ENCODE measurements around the gene PSTPIP1. TPM values are rescaled to one million over a fixed set of nuclear protein-coding genes. Genes with fewer than 3 reads are reported as not detected.

The PSTPIP1 gene
- total RNA-seq, 1 donor from 2014 or later, result 13.3 TPM

DNA sequence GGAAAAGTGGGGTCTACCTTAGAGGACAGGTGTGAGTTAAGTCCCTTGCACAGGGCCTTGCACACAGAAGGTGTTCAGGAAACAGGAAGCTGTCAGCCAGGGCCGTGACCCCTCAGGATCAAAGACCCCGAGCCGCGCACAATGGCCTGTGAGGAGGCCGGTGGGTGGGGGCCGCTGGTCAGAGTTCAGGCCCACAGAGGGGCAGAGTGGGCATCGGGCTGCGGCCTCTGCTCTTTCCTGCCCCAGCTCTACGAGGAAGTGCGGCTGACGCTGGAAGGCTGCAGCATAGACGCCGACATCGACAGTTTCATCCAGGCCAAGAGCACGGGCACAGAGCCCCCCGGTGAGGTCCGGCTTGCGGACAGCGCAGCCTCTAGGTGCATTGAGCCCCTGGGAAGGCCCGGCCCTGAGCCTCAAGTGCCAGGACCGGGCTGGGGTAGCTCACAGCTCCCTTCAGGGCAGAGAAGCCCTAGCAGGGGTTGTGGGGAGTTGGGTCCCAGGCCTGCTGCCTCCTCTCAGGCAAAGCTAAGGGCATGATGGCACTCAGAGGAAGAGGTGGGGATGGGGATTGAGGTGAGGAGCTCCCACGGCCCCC lies 37.2 kb downstream of the PSTPIP1 start:
- Histone ChIP-seq H3K27me3 (no peaks in the 10 kb centered on the region), H3K4me3 (no peak overlapping the region), H3K9me3 (no peaks in the 10 kb centered on the region), H3K27ac (no peak overlapping the region), H3K4me1 (peaks cover 19% of the 10 kb centered on the region), H3K36me3 (no peaks in the 10 kb centered on the region)
- intact Hi-C loops (cut with DNase I), result no loop called here
- no peak for DNase-seq (ENCODE audit: extremely low spot score in 2 of 2)
- no peak for TF ChIP-seq POLR2A (IDR thresholded peaks at IDR 0.05)

DNA sequence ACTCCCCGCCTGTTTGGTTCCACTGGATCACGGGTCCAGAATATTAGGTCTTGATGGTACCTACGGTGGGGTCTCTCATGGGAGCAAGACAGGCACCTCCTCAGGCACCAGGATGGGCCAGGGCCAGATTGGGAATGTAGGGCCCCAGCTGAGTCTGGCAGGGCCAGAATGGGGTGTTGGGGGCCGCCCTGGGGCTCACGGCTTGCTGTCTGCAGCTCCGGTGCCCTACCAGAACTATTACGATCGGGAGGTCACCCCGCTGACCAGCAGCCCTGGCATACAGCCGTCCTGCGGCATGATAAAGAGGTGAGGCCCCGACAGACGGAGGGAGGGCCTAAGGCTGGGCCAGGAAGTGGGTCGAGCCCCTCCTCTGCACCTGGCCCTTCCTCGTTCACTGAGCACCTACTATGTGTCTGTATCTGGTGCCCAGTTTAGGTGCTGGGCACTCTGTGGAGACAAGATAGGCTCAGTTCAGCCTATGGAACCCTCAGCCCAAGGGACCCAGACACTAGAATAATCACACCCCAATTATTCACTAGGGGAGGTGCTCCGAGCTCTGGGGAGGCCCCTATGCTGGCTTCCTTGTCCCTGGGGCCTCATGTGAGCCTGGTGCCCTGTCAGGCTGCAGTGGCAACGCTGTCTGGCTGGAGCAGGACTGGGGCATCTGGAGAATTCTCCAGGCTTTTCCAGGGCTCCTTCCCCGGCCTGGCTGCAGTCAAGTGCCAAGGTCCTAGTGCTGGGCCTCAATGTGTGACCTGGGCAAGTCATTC lies 37.9 kb downstream of the PSTPIP1 start:
- intact Hi-C loops (cut with DNase I), result no loop called here

GRCh38 chr15:77033417-77033728 lies 38.4 kb downstream of the PSTPIP1 start:
- intact Hi-C loops (cut with DNase I), result no loop called here

More for the DNA sequence above, 37.9 kb downstream of the PSTPIP1 start:
- Histone ChIP-seq H3K27ac (no peak overlapping the region), H3K9me3 (no peaks in the 10 kb centered on the region), H3K27me3 (no peaks in the 10 kb centered on the region), H3K4me3 (no peak overlapping the region), H3K36me3 (no peaks in the 10 kb centered on the region), H3K4me1 (peaks cover 16% of the 10 kb centered on the region)
- peak in 1 of 2 donors; percentile 64 for DNase-seq (ENCODE audit: extremely low spot score in 2 of 2)
- TF ChIP-seq POLR2AphosphoS5 (IDR thresholded peaks at IDR 0.05; ENCODE audit: insufficient read depth in 1 of 2, low read depth in 1 of 2) (no peak), POLR2A (IDR thresholded peaks at IDR 0.05) (no peak), CTCF (IDR thresholded peaks at IDR 0.05) (no peak)

DNA sequence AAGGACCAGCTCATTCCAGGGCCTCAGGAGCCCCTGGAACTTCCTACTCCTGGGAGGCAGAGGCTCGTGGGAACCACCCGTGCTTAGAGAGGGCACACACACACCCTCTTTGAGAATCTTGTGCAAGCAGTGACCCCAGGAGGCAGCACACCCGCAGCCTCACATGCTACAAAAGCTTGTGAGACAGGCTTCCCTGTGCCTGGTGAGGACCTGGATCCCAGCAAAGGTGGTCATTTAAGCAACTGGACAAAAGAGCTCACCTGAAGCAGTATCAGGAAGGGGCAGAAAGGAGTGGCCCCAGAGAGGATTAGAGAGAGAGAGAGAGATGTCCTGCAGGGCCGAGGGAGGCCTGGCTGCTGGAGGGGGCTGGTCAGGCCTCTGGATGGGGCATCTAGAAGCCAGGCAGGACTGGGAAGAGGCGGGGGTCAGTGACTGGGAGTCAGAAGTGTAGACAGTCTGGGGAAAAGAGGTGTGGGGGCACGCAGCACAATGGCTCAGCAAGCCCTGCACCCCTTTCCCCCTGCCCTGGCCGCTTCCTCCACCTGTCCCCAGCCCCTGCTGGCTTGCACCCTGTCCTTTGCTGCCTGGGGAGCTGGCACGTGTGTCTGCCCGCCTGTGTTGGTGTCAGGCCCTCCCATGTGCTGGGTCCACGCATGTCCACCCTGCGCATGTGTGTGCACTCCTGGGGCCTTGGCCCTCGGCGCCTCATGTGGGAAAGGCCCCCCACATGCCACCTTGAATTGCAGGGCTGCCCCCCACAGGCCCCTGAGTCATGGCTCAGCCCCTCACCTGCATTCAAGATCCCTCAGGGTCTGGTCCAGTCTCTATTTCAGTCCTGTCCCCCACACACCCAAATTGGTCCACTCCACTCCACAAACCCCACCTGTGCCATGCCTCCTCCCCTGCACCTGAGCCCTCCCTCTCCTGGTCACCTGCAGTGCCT lies 39.1 kb downstream of the PSTPIP1 start:
- no peak for TF ChIP-seq POLR2A (IDR thresholded peaks at IDR 0.05)
- TF ChIP-seq POLR2AphosphoS5 (IDR thresholded peaks at IDR 0.05; ENCODE audit: insufficient read depth in 1 of 2, low read depth in 1 of 2), result no peak
- no peak for TF ChIP-seq CTCF (IDR thresholded peaks at IDR 0.05)
- H3K27ac ChIP-seq, result no peak overlapping the region
- no peaks in the 10 kb centered on the region for H3K9me3 ChIP-seq
- H3K27me3 ChIP-seq, result no peaks in the 10 kb centered on the region
- H3K4me3 ChIP-seq, result no peak overlapping the region
- intact Hi-C loops (cut with DNase I), result no loop called here
- peaks cover 7% of the 10 kb centered on the region for H3K4me1 ChIP-seq
- H3K36me3 ChIP-seq, result no peaks in the 10 kb centered on the region
- peak in 1 of 2 donors; percentile 70 for DNase-seq (ENCODE audit: extremely low spot score in 2 of 2)

More at GRCh38 chr15:77033417-77033728, 38.4 kb downstream of the PSTPIP1 start:
- peak in 1 of 2 donors; percentile 81 for DNase-seq (ENCODE audit: extremely low spot score in 2 of 2)
- Histone ChIP-seq H3K27ac (no peak overlapping the region), H3K4me3 (no peak overlapping the region), H3K4me1 (peaks cover 11% of the 10 kb centered on the region), H3K27me3 (no peaks in the 10 kb centered on the region), H3K36me3 (no peaks in the 10 kb centered on the region), H3K9me3 (no peaks in the 10 kb centered on the region)
- TF ChIP-seq CTCF (IDR thresholded peaks at IDR 0.05) (no peak), POLR2A (IDR thresholded peaks at IDR 0.05) (no peak)

- intact Hi-C loops (cut with DNase I), result no loop called here
- Histone ChIP-seq H3K9me3 (no peaks in the 10 kb centered on the region), H3K27ac (no peak overlapping the region), H3K4me3 (no peak overlapping the region), H3K36me3 (no peaks in the 10 kb centered on the region), H3K4me1 (peaks cover 7% of the 10 kb centered on the region), H3K27me3 (no peaks in the 10 kb centered on the region)
- peak in 1 of 3 experiments; percentile 34 for TF ChIP-seq CTCF (IDR thresholded peaks at IDR 0.05)
- no peak for TF ChIP-seq POLR2AphosphoS5 (IDR thresholded peaks at IDR 0.05; ENCODE audit: insufficient read depth in 1 of 2, low read depth in 1 of 2)
- DNase-seq (ENCODE audit: extremely low spot score in 2 of 2), result peak in 1 of 2 donors; percentile 95
Observed at GRCh38 chr15:77034695-77035489, 40.0 kb downstream of the PSTPIP1 start.

Data from vagina (tissue), 2 donors.